GM19099 (cell line): ENCODE measurements around the gene COG2.

Source experiments
- POLR2A ChIP-seq: IDR thresholded peaks from 3 replicates; pipeline ENCODE4 v1.6.1; 2011; ENCODE audit warnings: low read depth; ENCODE audit not compliant: insufficient read length; ENCODE audit errors: extremely low read depth

The COG2 gene

DNA sequence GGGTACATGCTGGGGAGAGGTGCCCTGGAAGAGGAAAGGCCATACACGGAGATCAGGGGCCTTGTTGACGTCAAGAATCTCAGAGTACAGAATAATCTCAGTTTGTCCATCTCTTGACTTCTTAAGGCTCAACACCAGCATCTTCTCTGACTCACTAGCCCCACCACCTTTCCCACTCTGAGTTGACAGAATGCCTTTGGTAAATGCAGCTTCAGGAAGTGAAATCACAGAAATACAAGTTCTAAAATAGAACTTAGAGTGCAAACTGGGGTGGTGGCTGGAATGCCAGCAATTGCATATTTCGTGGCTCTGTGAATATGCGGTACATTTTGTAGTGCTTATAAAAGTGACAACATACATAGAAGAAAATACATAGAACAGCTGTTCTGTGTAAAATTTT, 1.6 kb downstream of the COG2 start:
- TF ChIP-seq POLR2A, result no peak

DNA sequence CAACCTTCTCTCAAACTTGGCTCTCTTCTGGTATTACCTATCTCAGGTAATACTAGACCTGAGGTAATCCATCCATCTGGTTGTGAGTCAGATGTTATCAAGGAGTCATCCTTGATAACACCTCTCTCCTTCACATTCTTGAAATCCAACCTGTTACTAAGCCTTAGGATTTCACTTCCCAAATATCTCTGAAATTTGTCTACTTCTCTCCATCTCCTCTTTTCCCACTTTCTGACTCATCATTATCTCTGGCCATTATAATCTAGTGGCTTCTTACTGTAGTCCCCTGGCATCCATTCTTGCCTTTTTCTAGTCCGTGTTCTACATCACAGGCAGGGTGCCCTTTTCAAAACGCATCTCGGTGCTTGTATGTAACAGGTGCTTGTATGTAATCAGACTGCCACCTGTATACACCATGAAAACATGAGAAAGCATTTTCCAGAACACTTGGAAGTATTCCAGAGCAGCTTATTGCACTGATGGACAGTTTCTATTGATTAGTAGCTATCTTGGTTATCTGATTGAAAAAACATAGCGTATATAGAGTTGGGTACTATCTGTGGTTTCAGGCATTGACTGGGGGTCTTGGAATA, 4.5 kb downstream of the COG2 start:
- no peak for TF ChIP-seq POLR2A

DNA sequence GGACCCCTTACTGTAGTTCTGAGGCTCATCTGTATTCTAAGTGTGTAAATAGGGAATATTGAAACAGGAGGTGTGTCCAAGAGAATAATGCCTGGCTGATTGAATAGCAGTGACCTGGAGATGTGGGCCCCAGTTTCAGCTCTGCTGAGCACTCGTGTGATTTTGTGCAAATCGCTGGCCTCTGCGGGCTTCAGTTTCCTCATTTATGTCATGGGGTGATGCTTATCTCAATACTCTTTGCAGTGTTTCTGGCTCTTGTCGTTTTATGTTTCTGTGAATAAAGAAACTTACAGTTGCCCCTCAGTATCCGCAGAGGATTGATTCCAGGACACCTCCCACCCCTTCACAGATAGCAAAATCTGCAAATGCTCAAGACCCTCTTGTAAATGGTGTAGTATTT, 5.0 kb downstream of the COG2 start:
- no peak for TF ChIP-seq POLR2A

DNA sequence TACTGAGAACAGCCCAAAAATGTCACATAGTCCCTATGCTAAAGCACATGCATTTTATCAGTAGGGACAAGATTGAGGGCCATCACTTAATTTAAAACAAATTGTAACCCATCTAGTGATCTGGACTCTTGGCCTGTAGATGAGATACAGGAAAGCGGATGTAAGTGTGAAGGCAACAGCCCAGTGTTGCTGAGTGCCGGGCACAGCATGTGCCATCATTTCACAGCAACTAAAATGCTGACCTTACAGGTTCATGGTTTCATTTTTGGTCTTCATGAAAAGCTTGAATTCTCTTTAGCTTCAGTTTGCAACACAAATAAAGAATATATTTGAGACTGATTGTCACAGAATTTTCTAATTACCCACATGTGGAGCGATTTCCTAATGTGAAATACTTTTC, 5.8 kb downstream of the COG2 start:
- TF ChIP-seq POLR2A, result no peak

DNA sequence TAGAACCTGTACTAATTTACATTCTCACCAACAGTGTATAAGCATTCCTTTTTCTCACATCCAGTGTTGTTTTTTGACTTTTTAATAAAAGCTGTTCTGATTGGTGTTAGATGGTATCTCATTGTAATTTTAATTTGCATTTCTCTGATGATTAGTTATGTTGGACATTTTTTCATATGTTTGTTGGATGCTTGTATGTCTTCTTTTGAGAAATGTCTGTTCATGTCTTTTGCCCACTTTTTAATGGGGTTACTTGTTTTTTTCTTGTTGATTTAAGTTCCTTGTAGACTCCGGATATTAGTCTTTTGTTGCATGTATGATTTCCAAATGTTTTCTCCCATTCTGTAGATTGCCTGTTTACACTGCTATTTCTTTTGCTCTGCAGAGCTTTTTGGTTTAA, 8.0 kb downstream of the COG2 start:
- TF ChIP-seq POLR2A, result no peak

DNA sequence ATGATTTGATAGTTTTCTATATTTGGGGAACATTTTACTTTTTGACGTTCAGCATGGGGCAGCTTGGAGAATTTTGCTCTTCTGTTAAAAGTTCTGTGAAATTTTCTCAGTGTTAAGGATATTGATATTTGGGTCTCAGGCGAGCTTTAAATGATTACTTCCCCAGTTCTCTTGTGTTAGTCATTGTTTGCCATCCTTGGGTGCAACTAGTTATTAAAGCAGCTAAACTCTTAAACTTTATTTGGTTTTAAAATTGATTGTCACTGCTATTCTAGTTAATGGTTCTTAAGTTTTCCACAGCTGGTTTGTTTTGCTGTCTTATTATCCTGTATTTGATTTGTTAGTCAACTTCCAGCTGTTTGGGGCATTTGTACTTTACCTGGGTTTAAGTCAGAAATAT, 9.0 kb downstream of the COG2 start:
- TF ChIP-seq POLR2A, result no peak

DNA sequence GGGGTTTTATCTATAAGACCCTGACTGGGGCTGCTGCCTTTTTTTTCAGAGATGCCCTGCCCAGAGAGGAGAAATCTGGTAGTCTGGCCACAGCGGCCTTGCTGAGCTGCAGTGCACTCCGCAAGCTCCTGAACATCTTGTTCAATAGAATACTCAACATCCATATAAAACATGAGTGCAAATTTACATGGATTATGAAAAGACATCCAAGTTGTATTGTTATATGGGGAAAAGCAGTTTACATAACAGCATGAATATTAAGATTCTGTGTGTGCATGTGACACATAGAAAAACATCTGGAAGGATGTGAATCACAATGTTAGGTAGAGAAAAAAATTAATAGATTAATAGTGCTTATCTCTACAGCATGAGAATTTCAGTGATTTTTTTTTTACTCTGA, 16.4 kb downstream of the COG2 start:
- no peak for TF ChIP-seq POLR2A

DNA sequence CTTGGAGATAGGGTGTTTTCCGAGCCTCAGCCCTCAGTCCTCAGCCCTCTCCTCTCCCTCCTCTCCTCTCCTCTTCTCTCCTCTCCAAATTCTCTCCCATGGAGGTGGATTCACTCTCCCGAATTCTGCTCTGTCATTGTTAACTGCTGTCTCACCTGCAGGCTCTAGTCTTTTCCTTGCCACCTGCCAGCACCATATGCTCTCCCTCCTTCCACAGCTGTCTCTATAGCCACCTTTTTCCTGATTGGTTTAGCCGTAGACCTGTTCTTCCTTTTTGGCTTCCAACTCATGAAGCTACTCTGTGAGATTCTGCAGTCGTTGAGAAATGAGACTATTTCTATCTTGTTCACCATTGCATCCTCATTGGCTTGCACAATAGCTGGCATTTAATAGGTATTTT, 19.7 kb downstream of the COG2 start:
- no peak for TF ChIP-seq POLR2A

DNA sequence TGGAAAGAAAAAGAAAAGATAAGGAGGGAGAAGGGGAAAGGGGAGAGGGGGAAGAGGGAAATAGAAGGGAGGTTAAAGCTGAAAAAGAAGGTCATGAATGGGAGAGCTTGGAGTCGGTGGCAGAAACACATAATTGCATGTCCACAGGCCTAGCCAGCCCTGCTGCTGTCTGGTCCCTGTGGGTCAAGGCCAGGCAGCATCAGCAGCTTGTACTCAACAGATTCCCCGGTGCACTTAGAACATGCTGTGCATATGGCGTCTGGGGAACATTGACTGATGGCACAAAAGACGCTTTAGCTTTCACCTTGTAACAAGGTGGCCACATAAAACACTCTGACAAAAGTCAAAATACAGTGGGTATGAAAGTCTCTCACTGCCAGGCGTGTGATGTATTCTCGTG, 25.9 kb downstream of the COG2 start:
- no peak for TF ChIP-seq POLR2A

DNA sequence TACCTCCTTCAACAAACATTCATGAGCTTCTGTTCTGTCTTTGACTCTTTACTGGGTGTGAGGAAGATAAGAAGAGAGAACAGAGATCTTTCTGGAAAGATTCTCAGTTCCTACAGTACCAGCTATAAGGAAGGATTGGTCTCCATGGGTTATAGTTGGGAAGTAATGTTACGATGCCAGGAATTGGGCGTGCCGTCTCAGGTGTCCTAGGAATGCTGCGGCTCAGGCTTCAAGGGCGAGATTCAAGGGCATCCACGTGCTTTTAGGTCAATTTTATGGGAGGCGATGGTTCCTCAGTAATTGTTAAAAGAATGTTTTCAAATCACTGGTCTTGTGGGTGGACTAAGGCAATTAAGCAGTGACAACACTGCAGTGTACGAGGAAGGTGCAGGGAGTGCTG, 27.3 kb downstream of the COG2 start:
- no peak for TF ChIP-seq POLR2A

DNA sequence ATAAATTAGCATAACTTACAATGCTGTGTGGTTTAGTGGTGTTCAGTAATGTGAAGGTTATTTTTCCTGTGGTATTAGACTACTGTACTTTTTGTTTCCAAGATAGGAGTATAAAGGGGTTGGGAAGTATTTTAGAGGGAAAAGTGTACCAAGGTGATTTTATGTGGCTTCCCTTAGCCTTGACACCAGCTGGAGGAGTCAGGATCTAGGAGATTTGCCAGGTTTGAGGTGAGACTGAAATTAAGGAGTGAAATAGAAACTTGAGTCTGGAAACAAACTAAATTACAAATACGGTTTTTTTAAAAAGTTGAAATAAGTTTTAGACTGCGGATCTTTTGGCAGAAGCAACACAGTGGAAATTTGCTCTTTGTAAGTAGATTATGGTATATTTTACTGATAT, 32.3 kb downstream of the COG2 start:
- no peak for TF ChIP-seq POLR2A

DNA sequence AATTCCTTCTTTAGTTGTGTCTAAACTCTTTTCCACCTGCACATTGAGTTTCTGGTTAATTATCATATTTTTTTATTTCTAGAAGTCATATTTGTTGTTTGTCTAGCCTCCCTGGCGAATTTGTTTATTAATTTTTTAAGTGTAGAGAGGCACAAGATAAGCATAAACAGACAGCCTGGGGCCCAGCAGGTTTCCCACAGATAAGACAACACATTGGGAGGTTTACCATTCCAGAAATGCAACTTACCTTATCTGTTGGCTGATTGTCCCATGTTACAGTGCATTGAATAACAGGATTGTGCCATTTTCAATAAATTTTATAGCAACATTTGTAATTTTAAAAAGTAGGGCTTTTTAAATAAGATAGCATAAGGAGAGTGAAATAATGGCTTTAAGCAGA, 34.9 kb downstream of the COG2 start:
- no peak for TF ChIP-seq POLR2A

DNA sequence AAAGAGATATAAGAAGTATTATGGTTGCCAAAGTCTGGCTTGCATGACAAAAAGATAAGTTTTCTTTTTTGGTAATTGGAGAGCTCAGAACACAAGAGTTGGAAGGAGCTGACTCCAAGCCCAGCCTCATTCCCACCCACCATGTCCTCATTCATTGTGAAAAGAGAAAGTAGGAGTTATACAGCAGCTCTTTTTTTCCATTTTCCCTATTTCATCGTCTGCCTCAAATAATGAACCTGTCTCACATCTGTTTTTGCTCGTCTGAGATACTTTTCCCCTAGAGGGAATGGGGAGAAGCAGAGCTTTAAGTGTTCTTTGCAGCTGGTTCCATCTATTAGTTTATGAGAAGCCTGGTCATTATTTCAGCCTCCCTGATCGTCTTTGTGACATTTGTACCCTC, 36.9 kb downstream of the COG2 start:
- TF ChIP-seq POLR2A, result no peak

DNA sequence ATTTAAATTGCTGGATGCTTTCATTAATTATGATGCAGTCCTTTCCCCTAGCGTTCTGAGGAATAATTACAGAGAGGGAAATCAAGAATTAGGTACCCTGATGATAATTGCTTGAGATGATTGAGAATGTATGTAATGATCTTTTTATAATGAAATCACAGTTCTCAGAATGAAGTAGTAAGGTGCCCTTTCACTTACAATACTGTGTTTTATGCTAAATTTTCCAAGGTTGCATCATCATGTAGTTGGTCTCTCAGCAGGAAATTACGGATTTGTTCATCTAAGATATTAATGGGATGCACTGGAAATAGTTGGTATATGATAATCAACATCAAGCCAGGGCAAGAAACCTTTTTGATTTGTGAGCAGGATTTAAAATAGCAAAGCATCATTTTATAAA, 37.5 kb downstream of the COG2 start:
- no peak for TF ChIP-seq POLR2A

DNA sequence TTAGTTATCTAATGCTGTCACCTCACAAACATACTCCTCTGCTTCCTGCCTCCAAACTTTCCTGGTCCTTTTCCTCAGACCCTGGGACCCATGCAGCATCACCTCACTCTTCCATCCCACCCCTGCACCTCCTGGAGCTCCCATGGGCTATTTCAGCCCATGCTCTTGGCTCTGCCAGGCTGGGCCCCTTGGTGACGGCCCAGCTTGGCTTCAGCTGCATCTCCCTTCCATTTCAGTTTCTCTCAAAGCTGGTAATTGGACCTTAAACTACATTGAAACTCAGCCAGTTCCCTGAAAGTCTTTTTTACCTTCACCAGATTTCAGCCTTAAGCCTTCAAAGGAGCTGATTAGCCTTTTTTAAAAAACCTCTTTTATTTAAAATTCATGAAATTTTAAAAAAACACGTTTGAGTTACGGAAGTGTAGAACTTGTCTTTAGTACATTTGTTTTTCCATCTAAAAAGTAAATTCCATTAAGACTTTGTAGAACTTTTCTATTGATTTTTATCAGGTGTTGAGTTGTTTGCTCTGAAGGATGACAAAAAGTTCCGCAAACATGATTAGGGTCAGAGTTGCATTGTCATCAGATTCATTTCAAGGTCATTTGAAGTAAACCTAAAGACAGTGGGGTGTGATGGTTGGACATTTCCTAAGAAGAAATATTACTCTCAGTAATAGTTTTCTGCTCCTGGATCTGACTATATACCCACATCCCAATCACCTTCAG, 38.2 kb downstream of the COG2 start:
- TF ChIP-seq POLR2A, result no peak

DNA sequence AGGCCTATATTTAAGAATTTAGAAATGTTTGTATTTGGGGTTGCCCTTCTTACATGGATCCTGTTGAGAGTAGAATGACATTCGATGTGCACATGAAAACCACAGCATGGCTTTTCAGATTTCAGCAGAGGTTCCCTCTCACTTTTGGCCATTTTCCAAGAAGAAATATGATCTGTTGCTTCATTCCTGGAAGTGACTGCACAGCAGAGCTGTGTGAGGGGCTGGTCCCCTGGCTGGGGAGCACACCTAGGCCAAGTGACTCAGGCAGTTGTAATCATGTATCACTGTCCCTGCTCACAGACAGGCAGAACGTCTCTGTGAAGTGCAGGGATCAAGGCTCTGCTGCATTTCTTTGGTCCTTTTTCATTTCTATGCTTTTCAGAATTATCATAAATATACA, 39.3 kb downstream of the COG2 start:
- TF ChIP-seq POLR2A, result no peak

DNA sequence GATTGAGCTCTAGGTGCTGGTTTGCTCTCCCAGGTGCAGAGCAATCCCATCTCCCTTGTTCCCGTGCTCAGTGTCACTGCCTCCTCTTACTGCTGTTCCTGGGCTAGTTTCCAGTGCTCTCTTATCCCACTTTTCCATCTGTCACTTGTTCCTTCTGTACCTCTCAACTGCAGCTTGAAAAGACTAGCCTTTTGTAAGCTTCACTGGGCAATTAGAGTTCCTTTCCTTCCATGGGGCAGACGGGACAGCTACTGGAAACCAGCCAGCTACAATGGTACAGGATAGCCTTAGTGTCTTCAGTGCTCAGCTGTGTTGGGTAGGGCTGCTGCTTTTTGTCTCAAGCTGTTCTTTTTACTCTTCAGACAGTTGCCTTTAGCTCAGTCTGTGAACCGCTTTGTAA, 40.0 kb downstream of the COG2 start:
- no peak for TF ChIP-seq POLR2A
